Activated naive CD4-positive, alpha-beta T cell treated with Interleukin-2 at 50 U/mL for 16 hours (primary cell): ENCODE data around the gene WRAP73.

ENCODE experiments used
- DNase-seq: peaks from one replicate; pipeline ENCODE4 v3.0.0-alpha.2; 2020

The WRAP73 gene

GRCh38 chr1:3609769-3610526, 40.0 kb downstream of the WRAP73 start:
- no peak for DNase-seq

DNA sequence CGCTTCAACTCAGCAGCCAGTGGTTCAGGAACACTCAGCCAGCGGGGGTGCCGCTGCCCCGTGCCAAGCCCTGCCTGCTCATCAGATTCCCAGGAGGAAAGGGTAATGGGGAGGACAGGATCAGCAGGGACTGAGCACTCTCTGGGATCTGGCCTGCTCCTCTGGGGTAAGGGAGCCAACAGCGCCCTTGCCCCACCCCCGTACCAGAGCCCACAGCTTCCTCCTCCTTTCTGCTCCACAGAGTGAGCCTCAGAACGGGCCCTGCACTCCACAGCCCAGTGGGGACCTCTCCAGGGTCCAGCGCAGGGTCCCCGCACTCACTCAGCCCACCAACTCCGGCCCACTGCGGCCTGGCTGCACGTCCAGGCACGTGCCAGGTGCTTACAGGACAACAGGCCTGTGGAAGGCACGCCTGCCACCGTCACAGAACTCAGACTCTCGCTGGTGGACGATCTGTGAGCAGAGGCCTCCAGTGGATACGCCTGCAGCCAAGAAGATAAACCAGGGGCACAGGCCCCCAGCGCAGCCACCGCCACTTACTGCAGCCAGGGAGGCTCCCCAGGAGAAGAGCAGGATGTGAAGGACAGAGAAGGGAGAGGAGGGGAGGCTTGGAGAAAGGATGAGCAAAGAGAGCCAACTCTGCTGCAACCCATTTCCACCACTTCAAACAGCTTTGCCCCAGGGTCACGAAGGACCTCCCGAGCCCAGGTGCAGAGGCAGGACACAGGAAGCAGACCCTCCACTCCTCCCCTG, 40.7 kb downstream of the WRAP73 start:
- no peak for DNase-seq

GRCh38 chr1:3608154-3608553, 41.7 kb downstream of the WRAP73 start:
- no peak for DNase-seq

DNA sequence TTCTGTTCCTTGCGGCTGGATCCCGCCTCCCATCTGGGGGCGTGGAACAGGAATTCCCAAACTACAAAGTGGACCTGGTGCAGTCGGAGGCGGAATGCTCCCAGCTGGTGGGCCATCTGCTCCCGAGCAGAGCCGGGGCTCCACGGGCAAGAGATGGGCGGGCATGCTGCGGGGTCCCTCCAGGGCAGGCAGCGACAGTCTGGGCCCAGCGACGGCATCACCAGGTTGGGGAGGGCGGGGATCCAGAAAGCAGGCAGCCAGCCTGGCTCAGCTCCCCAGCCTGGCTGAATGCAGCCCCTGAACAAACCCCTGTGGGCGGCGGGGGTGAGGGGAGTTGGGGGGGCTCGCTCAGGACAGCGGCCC, 42.2 kb downstream of the WRAP73 start:
- no peak for DNase-seq

- DNase-seq: no peak
Observed at GRCh38 chr1:3606779-3607702, 42.9 kb downstream of the WRAP73 start.

DNA sequence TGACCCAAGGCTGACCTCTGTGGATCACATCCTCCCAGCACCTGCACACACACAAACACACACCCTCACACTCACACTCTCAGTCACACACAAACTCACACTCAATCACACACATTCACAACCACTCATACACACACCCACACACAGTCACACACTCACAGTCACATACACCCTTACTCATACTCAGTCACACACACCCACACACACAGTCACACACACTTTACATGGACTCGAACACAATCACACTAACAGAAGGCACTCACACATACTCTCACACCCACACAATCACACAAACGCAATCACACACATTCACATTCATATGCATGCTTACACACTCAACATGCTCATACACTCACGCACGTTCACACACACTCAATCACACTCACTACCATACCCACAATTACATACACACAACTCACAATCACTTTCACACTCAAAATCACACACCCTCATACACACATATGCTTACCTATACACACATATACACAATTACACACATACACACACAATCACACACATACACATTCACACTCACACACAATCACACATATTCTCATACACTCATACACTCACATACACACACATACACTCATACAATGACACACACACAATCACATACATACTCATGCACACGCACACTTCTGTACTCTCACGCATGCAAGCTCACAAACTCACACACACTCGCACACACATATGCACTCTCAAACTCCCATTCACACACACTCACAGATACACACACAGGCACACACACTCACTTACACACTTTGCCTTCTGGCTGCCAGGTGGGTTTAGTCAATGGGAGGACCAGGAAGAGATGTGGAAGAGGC, 44.7 kb downstream of the WRAP73 start:
- no peak for DNase-seq

DNA sequence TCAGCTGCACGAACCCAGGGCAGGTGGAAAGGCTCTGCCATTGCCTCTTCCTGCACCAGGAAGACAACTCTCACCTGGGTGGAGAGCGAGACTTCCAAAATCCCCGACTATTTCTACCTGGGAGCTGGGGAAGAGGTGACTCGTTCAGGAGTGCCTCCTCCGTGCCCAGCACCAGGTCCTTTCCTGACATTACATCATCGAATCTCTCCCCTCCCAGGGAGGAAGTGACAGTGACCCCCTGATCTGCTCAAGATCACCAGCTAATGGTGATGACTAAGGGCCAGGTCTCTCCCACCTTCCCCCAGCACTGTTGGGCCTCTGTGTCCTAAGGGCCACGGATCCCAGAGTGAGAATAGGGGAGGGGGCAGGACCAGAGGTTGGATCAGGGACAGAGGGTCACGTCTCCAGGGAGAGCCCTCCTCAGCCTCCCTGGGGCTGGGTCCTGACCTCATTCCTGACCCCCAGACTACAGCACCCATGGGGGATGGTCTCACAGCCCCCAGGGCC, 45.4 kb downstream of the WRAP73 start:
- no peak for DNase-seq

GRCh38 chr1:3603571-3604467, 46.1 kb downstream of the WRAP73 start:
- no peak for DNase-seq

GRCh38 chr1:3603156-3603555, 46.7 kb downstream of the WRAP73 start:
- no peak for DNase-seq

GRCh38 chr1:3602375-3602774, 47.5 kb downstream of the WRAP73 start:
- DNase-seq: no peak

DNA sequence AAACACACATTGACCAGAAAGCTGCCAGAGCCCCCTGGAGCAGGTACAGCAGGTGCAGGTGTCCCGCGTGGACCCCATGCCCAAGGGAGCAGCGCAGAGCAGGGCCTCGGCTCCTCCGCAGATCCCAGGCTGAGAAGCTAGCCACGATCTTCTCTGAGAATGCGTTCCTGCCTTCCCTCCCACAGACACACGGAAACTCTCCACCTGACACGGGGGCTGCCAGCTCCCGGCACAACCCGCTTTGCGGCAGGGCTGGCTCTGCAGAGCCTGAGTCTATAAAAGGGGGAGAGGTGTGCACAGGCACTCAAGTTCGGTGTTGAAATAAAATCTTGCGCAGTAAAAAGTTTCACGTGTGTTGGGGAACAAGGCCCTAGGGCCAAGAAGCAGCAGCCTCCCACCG, 48.2 kb downstream of the WRAP73 start:
- DNase-seq: no peak

- no peak for DNase-seq
Observed at GRCh38 chr1:3600354-3600753, 49.5 kb downstream of the WRAP73 start.

GRCh38 chr1:3599816-3600215, 50.1 kb downstream of the WRAP73 start:
- DNase-seq: no peak

DNA sequence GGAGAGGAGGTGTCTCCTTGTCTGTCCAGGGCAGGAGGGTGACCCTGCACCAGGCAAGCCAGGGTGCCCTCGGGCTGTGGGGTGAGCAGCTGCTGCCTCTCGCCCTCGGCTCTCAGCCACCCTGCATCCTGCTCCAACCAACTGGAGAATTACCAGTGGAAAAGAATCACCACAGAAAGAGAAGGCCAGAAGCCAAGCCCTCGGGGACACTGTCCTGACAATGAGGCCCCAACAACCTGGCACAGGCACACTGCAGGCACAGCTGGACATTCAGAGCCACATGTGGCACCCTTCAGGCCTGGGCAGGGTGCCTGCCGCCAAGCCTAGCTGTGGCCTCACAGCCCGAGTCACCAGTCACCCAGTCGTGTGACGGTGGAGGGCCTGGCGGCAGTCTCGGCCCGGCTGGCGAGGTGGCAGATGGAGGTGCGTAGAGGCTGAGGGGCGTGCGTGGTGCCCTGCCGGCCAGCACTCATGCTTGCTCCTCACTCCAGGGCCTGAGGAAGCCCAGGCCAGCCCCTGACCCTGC, 50.6 kb downstream of the WRAP73 start:
- no peak for DNase-seq

GRCh38 chr1:3598522-3599285, 51.2 kb downstream of the WRAP73 start:
- DNase-seq: no peak

DNA sequence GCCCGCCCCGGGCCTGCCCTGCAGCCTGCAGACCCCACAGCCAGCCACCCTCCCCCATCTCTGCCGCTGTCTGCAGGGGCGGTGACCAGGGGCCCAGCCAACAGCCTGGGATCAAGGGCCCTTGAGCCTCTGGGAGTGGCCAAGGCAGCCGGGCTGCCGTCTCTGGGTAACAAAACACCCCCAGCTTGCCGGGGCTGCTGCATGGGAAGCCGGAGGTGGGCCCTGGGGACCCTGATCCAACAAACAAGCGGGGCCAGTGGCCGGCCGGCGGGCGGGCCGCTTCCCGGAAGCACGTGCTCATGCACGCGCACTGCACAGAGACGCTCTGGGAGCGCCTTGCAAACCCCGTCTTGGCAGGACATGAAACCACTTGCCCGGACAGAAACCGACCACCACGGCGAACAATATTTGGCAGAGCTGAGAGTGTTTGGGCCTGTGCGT, 51.8 kb downstream of the WRAP73 start:
- no peak for DNase-seq

- no peak for DNase-seq
Observed at GRCh38 chr1:3597599-3597964, 52.3 kb downstream of the WRAP73 start.

DNA sequence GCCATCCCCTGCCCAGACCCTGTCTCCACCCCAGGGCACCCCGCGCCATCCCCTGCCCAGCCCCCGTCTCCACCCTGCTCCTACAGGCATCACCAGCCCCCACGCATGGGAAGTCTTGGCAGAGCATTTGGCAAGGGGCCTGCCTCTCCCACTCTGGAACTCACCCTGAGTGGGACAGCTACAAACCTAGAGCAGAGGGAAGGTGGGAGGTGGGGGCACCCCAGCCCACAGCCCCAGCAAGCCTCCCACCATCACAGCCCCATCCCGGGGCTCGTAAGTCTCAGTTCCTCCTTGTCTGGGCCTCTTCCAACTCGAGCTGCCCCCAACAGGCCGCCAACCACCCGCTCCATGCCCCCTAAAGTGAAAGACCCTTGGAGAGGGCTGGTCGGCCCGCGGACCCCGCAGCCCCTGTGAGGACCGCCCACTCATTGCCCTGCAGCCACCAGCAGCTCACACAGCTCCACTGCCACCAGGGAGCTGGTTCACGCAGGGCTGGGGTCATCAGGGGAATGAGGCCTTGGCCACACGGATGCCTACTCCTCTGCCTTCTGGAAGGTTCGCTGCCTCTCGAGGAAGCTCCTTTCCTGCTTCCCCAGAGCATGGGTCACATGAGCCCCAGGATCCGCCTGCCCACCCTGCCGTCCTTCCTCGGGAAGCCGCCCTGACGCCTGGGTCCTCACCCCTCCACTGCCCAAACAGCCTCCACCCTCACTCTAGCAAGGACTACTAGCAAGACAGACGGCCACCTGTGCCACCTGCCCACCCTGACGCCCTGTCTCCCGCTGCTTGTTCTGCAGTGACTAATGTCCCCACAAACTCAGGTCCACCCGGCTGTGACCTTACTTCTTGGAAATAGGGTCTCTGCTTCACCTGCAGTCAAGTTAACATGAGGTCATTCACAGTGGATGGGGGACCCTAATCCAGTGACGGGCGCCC, 53.0 kb downstream of the WRAP73 start:
- DNase-seq: no peak

GRCh38 chr1:3595949-3596348, 54.0 kb downstream of the WRAP73 start:
- DNase-seq: no peak
